Measurements from ENCODE around the gene P3H2.

The P3H2 gene

GRCh38 chr3:190094160-190094718 lies 26.5 kb downstream of the P3H2 start:
- TF ChIP-seq POLR2AphosphoS5 (IDR thresholded peaks at IDR 0.05; ENCODE audit: low read depth, low read length): no peak
- TF ChIP-seq TAF1 (IDR thresholded peaks at IDR 0.05; ENCODE audit: borderline replicate concordance, insufficient read depth, low read length): no peak
- TF ChIP-seq FOXP2 (optimal IDR thresholded peaks at IDR 0.05; ENCODE audit: borderline replicate concordance, extremely low read depth, extremely low read length, insufficient read depth): no peak
- TF ChIP-seq REST (IDR thresholded peaks at IDR 0.05; ENCODE audit: insufficient read depth in 1 of 2, low read depth in 2 of 2, low read length in 2 of 2): no peak
- no peak for TF ChIP-seq SIN3A (IDR thresholded peaks at IDR 0.05; ENCODE audit: borderline replicate concordance, insufficient read depth, low read length)

- no peak for TF ChIP-seq SIN3A (IDR thresholded peaks at IDR 0.05; ENCODE audit: borderline replicate concordance, insufficient read depth, low read length)
- TF ChIP-seq TAF1 (IDR thresholded peaks at IDR 0.05; ENCODE audit: borderline replicate concordance, insufficient read depth, low read length): no peak
- no peak for TF ChIP-seq POLR2AphosphoS5 (IDR thresholded peaks at IDR 0.05; ENCODE audit: low read depth, low read length)
These were observed 28.4 kb downstream of the P3H2 start for GRCh38 chr3:190092250-190092649.

- TF ChIP-seq SIN3A (IDR thresholded peaks at IDR 0.05; ENCODE audit: borderline replicate concordance, insufficient read depth, low read length): no peak
- TF ChIP-seq FOXP2 (optimal IDR thresholded peaks at IDR 0.05; ENCODE audit: borderline replicate concordance, extremely low read depth, extremely low read length, insufficient read depth): no peak
- no peak for TF ChIP-seq TAF1 (IDR thresholded peaks at IDR 0.05; ENCODE audit: borderline replicate concordance, insufficient read depth, low read length)
- TF ChIP-seq POLR2AphosphoS5 (IDR thresholded peaks at IDR 0.05; ENCODE audit: low read depth, low read length): no peak
- TF ChIP-seq REST (IDR thresholded peaks at IDR 0.05; ENCODE audit: insufficient read depth in 1 of 2, low read depth in 2 of 2, low read length in 2 of 2): no peak
These were observed 31.0 kb downstream of the P3H2 start for GRCh38 chr3:190089711-190090110.

- TF ChIP-seq REST (IDR thresholded peaks at IDR 0.05; ENCODE audit: insufficient read depth in 1 of 2, low read depth in 2 of 2, low read length in 2 of 2): no peak
- TF ChIP-seq POLR2AphosphoS5 (IDR thresholded peaks at IDR 0.05; ENCODE audit: low read depth, low read length): no peak
- TF ChIP-seq TAF1 (IDR thresholded peaks at IDR 0.05; ENCODE audit: borderline replicate concordance, insufficient read depth, low read length): no peak
- no peak for TF ChIP-seq SIN3A (IDR thresholded peaks at IDR 0.05; ENCODE audit: borderline replicate concordance, insufficient read depth, low read length)
- no peak for TF ChIP-seq FOXP2 (optimal IDR thresholded peaks at IDR 0.05; ENCODE audit: borderline replicate concordance, extremely low read depth, extremely low read length, insufficient read depth)
These were observed 31.8 kb downstream of the P3H2 start for GRCh38 chr3:190088890-190089289.

GRCh38 chr3:190086191-190086590 lies 34.5 kb downstream of the P3H2 start:
- no peak for TF ChIP-seq FOXP2 (optimal IDR thresholded peaks at IDR 0.05; ENCODE audit: borderline replicate concordance, extremely low read depth, extremely low read length, insufficient read depth)
- no peak for TF ChIP-seq SIN3A (IDR thresholded peaks at IDR 0.05; ENCODE audit: borderline replicate concordance, insufficient read depth, low read length)
- TF ChIP-seq TAF1 (IDR thresholded peaks at IDR 0.05; ENCODE audit: borderline replicate concordance, insufficient read depth, low read length): no peak
- no peak for TF ChIP-seq POLR2AphosphoS5 (IDR thresholded peaks at IDR 0.05; ENCODE audit: low read depth, low read length)
- TF ChIP-seq REST (IDR thresholded peaks at IDR 0.05; ENCODE audit: insufficient read depth in 1 of 2, low read depth in 2 of 2, low read length in 2 of 2): no peak

All from PFSK-1 (cell line).